Activated naive CD4-positive, alpha-beta T cell treated with anti-CD3 and anti-CD28 coated beads, Interleukin-2, amount 50 U/mL, for 72 hours (primary cell): ENCODE results near the gene ALDH8A1. TPM values are rescaled to one million over a fixed set of nuclear protein-coding genes. Genes with fewer than 3 reads are reported as not detected.

Experiments
- ATAC-seq, 2 donors: fragments of 150-1000 bp; cut with Tn5 transposase; 2 replicates each; pipeline ENCODE4 v1.10.0; 2021; ENCODE audit warnings: mild to moderate bottlenecking in 2 of 2, moderate library complexity in 2 of 2
- DNase-seq, 2 donors: peaks; one replicate each; pipeline ENCODE4 v3.0.0; 2021 to 2022; ENCODE audit warnings: low spot score in 2 of 2
- H3K27ac Mint-ChIP-seq, 2 donors: one replicate each; pipeline ENCODE4 v1.8.0; 2022; ENCODE audit warnings: mild to moderate bottlenecking in 2 of 2, mixed read lengths in 2 of 2
- H3K36me3 Mint-ChIP-seq, 2 donors: one replicate each; pipeline ENCODE4 v1.8.0; 2022; ENCODE audit warnings: mixed read lengths in 2 of 2
- H3K9me3 Mint-ChIP-seq, 2 donors: one replicate each; pipeline ENCODE4 v1.8.0; 2022; ENCODE audit warnings: mixed read lengths in 2 of 2
- total RNA-seq, 2 donors: library from RNA; stranded (reverse); gene quantifications; one replicate each; pipeline ENCODE4 v1.2.3, GENCODE V29; 2022

Gene ALDH8A1
- total RNA-seq, 2 donors from 2014 or later = 0.36 to 3.5 TPM

GRCh38 chr6:134870677-134871498 is 79.0 kb downstream of the ALDH8A1 start:
- Mint-ChIP-seq H3K27ac (no peak overlapping the region), H3K9me3 (peaks cover 0 to 9% of the 10 kb centered on the region in 2 donors), H3K36me3 (peaks cover 10% of the 10 kb centered on the region in 2 donors)
- DNase-seq = no peak
- peak; percentile 28 to 61 for ATAC-seq

GRCh38 chr6:134868812-134869211 is 81.1 kb downstream of the ALDH8A1 start:
- ATAC-seq (no peak), DNase-seq (no peak)
- Mint-ChIP-seq H3K36me3 (no peaks in the 10 kb centered on the region), H3K27ac (no peak overlapping the region), H3K9me3 (no peaks in the 10 kb centered on the region)

Other genes with a start within 250 kb of the ALDH8A1 start
- 100 to 1,000 TPM; 147 to 234 TPM for gene HBS1L, start 104.7 kb upstream of the ALDH8A1 start, total RNA-seq
- 10 to 100 TPM; 23.8 to 54.9 TPM for gene MYB, start 231.2 kb upstream of the ALDH8A1 start, total RNA-seq